HFFc6 (cell line): Measurements from ENCODE around the gene CCKAR. TPM values are rescaled to one million over a fixed set of nuclear protein-coding genes. Genes with fewer than 3 reads are reported as not detected.

Experiments
- DNase-seq: peaks from one replicate; pipeline ENCODE4 v3.0.0-alpha.2; 2018
- H3K27ac Mint-ChIP-seq: 2 replicates; pipeline ENCODE4 v1.8.0; 2020; ENCODE audit warnings: mild to moderate bottlenecking, mixed read lengths
- H3K27me3 Mint-ChIP-seq: 2 replicates; pipeline ENCODE4 v1.8.0; 2021; ENCODE audit warnings: mild to moderate bottlenecking, moderate library complexity, mixed read lengths; ENCODE audit not compliant: insufficient read depth
- H3K36me3 Mint-ChIP-seq: 2 replicates; pipeline ENCODE4 v1.8.0; 2021; ENCODE audit warnings: low read depth, mixed read lengths
- H3K4me1 Mint-ChIP-seq: 2 replicates; pipeline ENCODE4 v1.8.0; 2020; ENCODE audit warnings: low read depth, mixed read lengths
- H3K4me3 Mint-ChIP-seq: 2 replicates; pipeline ENCODE4 v1.8.0; 2020; ENCODE audit warnings: mild to moderate bottlenecking, moderate library complexity, mixed read lengths
- H3K9me3 Mint-ChIP-seq: 2 replicates; pipeline ENCODE4 v1.8.0; 2020; ENCODE audit warnings: mild to moderate bottlenecking, mixed read lengths
- CTCF ChIP-seq: fragments of 200-600 bp; sonication (generic); IDR thresholded peaks from 2 replicates; pipeline ENCODE4 v1.5.0; 2021; ENCODE audit warnings: antibody characterized with exemption, mild to moderate bottlenecking
- total RNA-seq, 6 experiments: library from RNA; stranded (reverse); fragmentation: NEBNext Ultra II Directional; extraction: Animal tissue kit (Norgen Biotek cat#: 25700); gene quantifications; 2 replicates in 1 of 6; 3 replicates in 5 of 6; pipeline ENCODE4 v1.2.3, GENCODE V29; 2021

The CCKAR gene
- total RNA-seq, 6 experiments from 2014 or later = not detected

- H3K27me3 Mint-ChIP-seq = peaks cover 23% of the 10 kb centered on the region
- H3K4me1 Mint-ChIP-seq = peaks cover 13% of the 10 kb centered on the region
- DNase-seq = no peak
- peaks cover 14% of the 10 kb centered on the region; the same call in 1 of the 2 replicates for H3K9me3 Mint-ChIP-seq
- no peaks in the 10 kb centered on the region for H3K36me3 Mint-ChIP-seq
- no peak overlapping the region for H3K4me3 Mint-ChIP-seq
- no peak overlapping the region for H3K27ac Mint-ChIP-seq
- no peak for TF ChIP-seq CTCF
Measured at GRCh38 chr4:26463386-26463785, 26.9 kb downstream of the CCKAR start.

- Mint-ChIP-seq H3K27me3 (peaks cover 22% of the 10 kb centered on the region), H3K27ac (no peak overlapping the region), H3K4me3 (no peak overlapping the region), H3K4me1 (peaks cover 13% of the 10 kb centered on the region), H3K9me3 (peaks cover 14% of the 10 kb centered on the region; the same call in 1 of the 2 replicates), H3K36me3 (no peaks in the 10 kb centered on the region)
- no peak for DNase-seq
- no peak for TF ChIP-seq CTCF
Measured at GRCh38 chr4:26462874-26463273, 27.4 kb downstream of the CCKAR start.

GRCh38 chr4:26459756-26460530, 30.3 kb downstream of the CCKAR start:
- peaks cover 13% of the 10 kb centered on the region for H3K4me1 Mint-ChIP-seq
- H3K27me3 Mint-ChIP-seq = peaks cover 5% of the 10 kb centered on the region
- H3K27ac Mint-ChIP-seq = no peak overlapping the region

GRCh38 chr4:26459054-26459755, 31.1 kb downstream of the CCKAR start:
- peaks cover 13% of the 10 kb centered on the region for H3K4me1 Mint-ChIP-seq
- H3K27me3 Mint-ChIP-seq = peaks cover 5% of the 10 kb centered on the region
- H3K4me3 Mint-ChIP-seq = peak overlapping the region; percentile 35
- DNase-seq = peak; percentile 67
- TF ChIP-seq CTCF = peak; percentile 84
- H3K27ac Mint-ChIP-seq = no peak overlapping the region
- peaks cover 13% of the 10 kb centered on the region for H3K9me3 Mint-ChIP-seq
- no peaks in the 10 kb centered on the region for H3K36me3 Mint-ChIP-seq

More at GRCh38 chr4:26459756-26460530, 30.3 kb downstream of the CCKAR start:
- no peaks in the 10 kb centered on the region for H3K36me3 Mint-ChIP-seq
- peaks cover 14% of the 10 kb centered on the region; the same call in 1 of the 2 replicates for H3K9me3 Mint-ChIP-seq
- peak overlapping the region; percentile 35 for H3K4me3 Mint-ChIP-seq
- no peak for TF ChIP-seq CTCF
- peak; percentile 52 for DNase-seq

GRCh38 chr4:26458157-26458561, 32.1 kb downstream of the CCKAR start:
- Mint-ChIP-seq H3K27me3 (peaks cover 4% of the 10 kb centered on the region), H3K4me1 (peaks cover 13% of the 10 kb centered on the region), H3K9me3 (peaks cover 3% of the 10 kb centered on the region), H3K4me3 (no peak overlapping the region), H3K27ac (no peak overlapping the region), H3K36me3 (no peaks in the 10 kb centered on the region)
- no peak for DNase-seq
- no peak for TF ChIP-seq CTCF
